HEK293 (cell line): Measurements from ENCODE around the gene NXPH1.

ENCODE experiments used
- TRIM28 ChIP-seq: IDR thresholded peaks from 2 replicates; pipeline ENCODE4 v1.6.1; 2011; ENCODE audit warnings: low read length, control low read depth, borderline replicate concordance
- ZFP37 ChIP-seq: fragments of 450-650 bp; formaldehyde crosslinking; IDR thresholded peaks from 2 replicates; pipeline ENCODE4 v1.5.1; 2016; ENCODE audit warnings: missing biosample characterization, missing genetic modification characterization
- ZNF169 ChIP-seq: fragments of 450-650 bp; formaldehyde crosslinking; IDR thresholded peaks from 2 replicates; pipeline ENCODE4 v1.5.1; 2016; ENCODE audit warnings: missing biosample characterization, missing genetic modification characterization
- ZNF174 ChIP-seq: fragments of 450-650 bp; formaldehyde crosslinking; IDR thresholded peaks from 2 replicates; pipeline ENCODE4 v1.5.0; 2017; ENCODE audit warnings: missing biosample characterization, mild to moderate bottlenecking, missing genetic modification characterization
- ZNF350 ChIP-seq: fragments of 450-650 bp; formaldehyde crosslinking; IDR thresholded peaks from 2 replicates; pipeline ENCODE4 v1.5.0; 2017; ENCODE audit warnings: missing biosample characterization, mild to moderate bottlenecking, missing genetic modification characterization
- ZNF548 ChIP-seq: fragments of 450-650 bp; formaldehyde crosslinking; IDR thresholded peaks from 2 replicates; pipeline ENCODE4 v1.5.1; 2016; ENCODE audit warnings: missing biosample characterization, missing genetic modification characterization
- ZNF561 ChIP-seq: fragments of 450-650 bp; IDR thresholded peaks from 2 replicates; pipeline ENCODE4 v1.5.1; 2018; ENCODE audit warnings: missing biosample characterization, missing genetic modification characterization, borderline replicate concordance
- TF ChIP-seq, protein P1 (sequence below): fragments of 450-650 bp; formaldehyde crosslinking; IDR thresholded peaks from 2 replicates; pipeline ENCODE4 v1.5.1; 2016; ENCODE audit warnings: missing biosample characterization, missing genetic modification characterization
- TF ChIP-seq, protein P2 (sequence below): fragments of 450-650 bp; formaldehyde crosslinking; conservative IDR thresholded peaks from 2 replicates; pipeline ENCODE4 v1.5.1; 2016; ENCODE audit warnings: low read depth, missing biosample characterization, missing genetic modification characterization

DNA sequence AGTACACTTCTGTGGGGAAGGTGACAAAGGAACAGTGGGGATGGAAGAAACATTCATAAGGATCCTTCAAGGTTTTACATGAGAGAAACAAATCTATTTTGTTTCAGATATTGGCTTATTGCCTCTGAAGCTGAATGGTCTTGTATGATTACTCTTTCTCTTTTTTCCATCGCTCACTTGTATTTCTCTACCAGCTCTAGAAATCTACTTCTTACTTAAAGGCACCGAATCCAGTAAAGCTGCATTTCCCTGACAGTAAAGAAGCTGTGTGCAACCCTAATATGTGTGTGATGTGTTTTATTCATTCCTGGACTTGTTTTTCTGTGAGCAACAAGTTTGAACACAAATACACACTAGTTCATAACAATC, 45.2 kb upstream of the NXPH1 start:
- TF ChIP-seq, protein P1, sequence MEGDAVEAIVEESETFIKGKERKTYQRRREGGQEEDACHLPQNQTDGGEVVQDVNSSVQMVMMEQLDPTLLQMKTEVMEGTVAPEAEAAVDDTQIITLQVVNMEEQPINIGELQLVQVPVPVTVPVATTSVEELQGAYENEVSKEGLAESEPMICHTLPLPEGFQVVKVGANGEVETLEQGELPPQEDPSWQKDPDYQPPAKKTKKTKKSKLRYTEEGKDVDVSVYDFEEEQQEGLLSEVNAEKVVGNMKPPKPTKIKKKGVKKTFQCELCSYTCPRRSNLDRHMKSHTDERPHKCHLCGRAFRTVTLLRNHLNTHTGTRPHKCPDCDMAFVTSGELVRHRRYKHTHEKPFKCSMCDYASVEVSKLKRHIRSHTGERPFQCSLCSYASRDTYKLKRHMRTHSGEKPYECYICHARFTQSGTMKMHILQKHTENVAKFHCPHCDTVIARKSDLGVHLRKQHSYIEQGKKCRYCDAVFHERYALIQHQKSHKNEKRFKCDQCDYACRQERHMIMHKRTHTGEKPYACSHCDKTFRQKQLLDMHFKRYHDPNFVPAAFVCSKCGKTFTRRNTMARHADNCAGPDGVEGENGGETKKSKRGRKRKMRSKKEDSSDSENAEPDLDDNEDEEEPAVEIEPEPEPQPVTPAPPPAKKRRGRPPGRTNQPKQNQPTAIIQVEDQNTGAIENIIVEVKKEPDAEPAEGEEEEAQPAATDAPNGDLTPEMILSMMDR (tag by site-specific recombination) = no peak
- TF ChIP-seq ZFP37 (tag by site-specific recombination) (no peak), ZNF169 (tag by site-specific recombination) (no peak), ZNF174 (tag by site-specific recombination) (no peak), TRIM28 (no peak), ZNF561 (no peak), ZNF548 (tag by site-specific recombination) (no peak), ZNF350 (tag by site-specific recombination) (no peak)
- TF ChIP-seq, protein P2, sequence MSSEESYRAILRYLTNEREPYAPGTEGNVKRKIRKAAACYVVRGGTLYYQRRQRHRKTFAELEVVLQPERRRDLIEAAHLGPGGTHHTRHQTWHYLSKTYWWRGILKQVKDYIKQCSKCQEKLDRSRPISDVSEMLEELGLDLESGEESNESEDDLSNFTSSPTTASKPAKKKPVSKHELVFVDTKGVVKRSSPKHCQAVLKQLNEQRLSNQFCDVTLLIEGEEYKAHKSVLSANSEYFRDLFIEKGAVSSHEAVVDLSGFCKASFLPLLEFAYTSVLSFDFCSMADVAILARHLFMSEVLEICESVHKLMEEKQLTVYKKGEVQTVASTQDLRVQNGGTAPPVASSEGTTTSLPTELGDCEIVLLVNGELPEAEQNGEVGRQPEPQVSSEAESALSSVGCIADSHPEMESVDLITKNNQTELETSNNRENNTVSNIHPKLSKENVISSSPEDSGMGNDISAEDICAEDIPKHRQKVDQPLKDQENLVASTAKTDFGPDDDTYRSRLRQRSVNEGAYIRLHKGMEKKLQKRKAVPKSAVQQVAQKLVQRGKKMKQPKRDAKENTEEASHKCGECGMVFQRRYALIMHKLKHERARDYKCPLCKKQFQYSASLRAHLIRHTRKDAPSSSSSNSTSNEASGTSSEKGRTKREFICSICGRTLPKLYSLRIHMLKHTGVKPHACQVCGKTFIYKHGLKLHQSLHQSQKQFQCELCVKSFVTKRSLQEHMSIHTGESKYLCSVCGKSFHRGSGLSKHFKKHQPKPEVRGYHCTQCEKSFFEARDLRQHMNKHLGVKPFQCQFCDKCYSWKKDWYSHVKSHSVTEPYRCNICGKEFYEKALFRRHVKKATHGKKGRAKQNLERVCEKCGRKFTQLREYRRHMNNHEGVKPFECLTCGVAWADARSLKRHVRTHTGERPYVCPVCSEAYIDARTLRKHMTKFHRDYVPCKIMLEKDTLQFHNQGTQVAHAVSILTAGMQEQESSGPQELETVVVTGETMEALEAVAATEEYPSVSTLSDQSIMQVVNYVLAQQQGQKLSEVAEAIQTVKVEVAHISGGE (tag by site-specific recombination) = no peak
